ENCODE measurements around the gene PALLD. TPM values are rescaled to one million over a fixed set of nuclear protein-coding genes. Genes with fewer than 3 reads are reported as not detected.

The PALLD gene
- total RNA-seq, 2 experiments from 2014 or later: 0.49 to 0.78 TPM

DNA sequence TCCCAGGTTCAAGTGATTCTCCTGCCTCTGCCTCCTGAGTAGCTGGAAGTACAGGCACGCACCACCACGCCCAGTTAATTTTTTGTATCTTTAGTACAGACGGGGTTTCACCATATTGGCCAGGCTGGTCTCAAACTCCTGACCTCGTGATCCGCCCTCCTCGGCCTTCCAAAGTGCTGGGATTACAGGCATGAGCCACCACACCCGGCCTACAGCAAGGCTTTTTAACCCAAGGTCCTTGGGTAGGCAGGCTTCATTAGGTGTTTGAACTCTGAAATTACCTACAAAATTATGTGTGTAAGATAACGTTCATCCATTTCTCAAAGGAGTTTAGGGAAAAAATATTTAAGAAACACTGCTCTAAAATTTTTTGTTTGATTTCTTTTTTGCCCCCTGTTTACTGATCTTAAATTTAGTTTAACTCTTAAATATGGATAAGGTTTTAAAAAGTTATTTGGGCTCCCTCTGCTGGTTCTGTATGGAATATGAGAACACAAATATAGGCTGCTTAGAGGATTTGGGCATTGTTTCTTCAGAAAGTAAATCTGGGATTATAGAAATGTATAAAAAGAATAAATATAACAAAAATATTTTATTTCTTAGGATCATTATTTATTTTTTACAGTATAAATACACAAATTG lies 420.4 kb downstream of the PALLD start:
- DNase-seq (peak in 3 of 14 experiments; percentile 18 to 38 (median 20)), ATAC-seq (ENCODE audit: poor library complexity) (no peak)
- no peak overlapping the region for H3K4me3 ChIP-seq (ENCODE audit: low read length)
- ChIA-PET CTCF (no interaction called here), POLR2A (no interaction called here)
- H3K27me3 Mint-ChIP-seq: no peaks in the 10 kb centered on the region
- H3K27ac Mint-ChIP-seq: no peak overlapping the region
- no peaks in the 10 kb centered on the region for H3K9me3 ChIP-seq (ENCODE audit: control insufficient read depth in 1 of 2, insufficient read depth in 1 of 2, low read length in 2 of 2)
- H3K4me1 Mint-ChIP-seq (ENCODE audit: low read depth): no peaks in the 10 kb centered on the region
- no peaks in the 10 kb centered on the region for H3K9me3 Mint-ChIP-seq
- TF ChIP-seq, protein P1, sequence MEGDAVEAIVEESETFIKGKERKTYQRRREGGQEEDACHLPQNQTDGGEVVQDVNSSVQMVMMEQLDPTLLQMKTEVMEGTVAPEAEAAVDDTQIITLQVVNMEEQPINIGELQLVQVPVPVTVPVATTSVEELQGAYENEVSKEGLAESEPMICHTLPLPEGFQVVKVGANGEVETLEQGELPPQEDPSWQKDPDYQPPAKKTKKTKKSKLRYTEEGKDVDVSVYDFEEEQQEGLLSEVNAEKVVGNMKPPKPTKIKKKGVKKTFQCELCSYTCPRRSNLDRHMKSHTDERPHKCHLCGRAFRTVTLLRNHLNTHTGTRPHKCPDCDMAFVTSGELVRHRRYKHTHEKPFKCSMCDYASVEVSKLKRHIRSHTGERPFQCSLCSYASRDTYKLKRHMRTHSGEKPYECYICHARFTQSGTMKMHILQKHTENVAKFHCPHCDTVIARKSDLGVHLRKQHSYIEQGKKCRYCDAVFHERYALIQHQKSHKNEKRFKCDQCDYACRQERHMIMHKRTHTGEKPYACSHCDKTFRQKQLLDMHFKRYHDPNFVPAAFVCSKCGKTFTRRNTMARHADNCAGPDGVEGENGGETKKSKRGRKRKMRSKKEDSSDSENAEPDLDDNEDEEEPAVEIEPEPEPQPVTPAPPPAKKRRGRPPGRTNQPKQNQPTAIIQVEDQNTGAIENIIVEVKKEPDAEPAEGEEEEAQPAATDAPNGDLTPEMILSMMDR (IDR thresholded peaks at IDR 0.05): peak; percentile 48
- intact Hi-C loops (cut with DNase I, micrococcal nuclease): loop anchor here (5.0 kb wide), 1 partner anchor 735 kb away; no protein-coding TSS in a partner anchor
- no peak overlapping the region for H3K27ac ChIP-seq (ENCODE audit: low read depth in 1 of 2, low read length in 2 of 2)
- no peaks in the 10 kb centered on the region for H3K36me3 ChIP-seq (ENCODE audit: insufficient read depth, low read length)
- no peaks in the 10 kb centered on the region for H3K27me3 ChIP-seq (ENCODE audit: control insufficient read depth in 1 of 2, insufficient read depth in 2 of 2, low read length in 2 of 2)
- H3K36me3 Mint-ChIP-seq (ENCODE audit: low read depth): no peaks in the 10 kb centered on the region
- H3K4me1 ChIP-seq (ENCODE audit: insufficient read depth, low read length): no peaks in the 10 kb centered on the region
- H3K4me3 Mint-ChIP-seq: no peak overlapping the region

- TF ChIP-seq, protein P1 (IDR thresholded peaks at IDR 0.05): no peak
- H3K4me3 Mint-ChIP-seq: no peak overlapping the region
- ChIA-PET POLR2A (interaction anchor here (0.6 kb wide), 1 partner anchor 499 kb away, joined by 4 read pairs; no protein-coding TSS in a partner anchor), CTCF (no interaction called here)
- no peak for DNase-seq
- H3K27me3 ChIP-seq (ENCODE audit: control insufficient read depth in 1 of 2, insufficient read depth in 2 of 2, low read length in 2 of 2): no peaks in the 10 kb centered on the region
- H3K36me3 Mint-ChIP-seq (ENCODE audit: low read depth): no peaks in the 10 kb centered on the region
- no peaks in the 10 kb centered on the region for H3K4me1 ChIP-seq (ENCODE audit: insufficient read depth, low read length)
- H3K27ac ChIP-seq (ENCODE audit: low read depth in 1 of 2, low read length in 2 of 2): no peak overlapping the region
- H3K36me3 ChIP-seq (ENCODE audit: insufficient read depth, low read length): no peaks in the 10 kb centered on the region
- H3K9me3 ChIP-seq (ENCODE audit: control insufficient read depth in 1 of 2, insufficient read depth in 1 of 2, low read length in 2 of 2): no peaks in the 10 kb centered on the region
- no peaks in the 10 kb centered on the region for H3K4me1 Mint-ChIP-seq (ENCODE audit: low read depth)
- no peaks in the 10 kb centered on the region for H3K9me3 Mint-ChIP-seq
- no peaks in the 10 kb centered on the region for H3K27me3 Mint-ChIP-seq
- no peak overlapping the region for H3K27ac Mint-ChIP-seq
- ATAC-seq (ENCODE audit: poor library complexity): no peak
- no peak overlapping the region for H3K4me3 ChIP-seq (ENCODE audit: low read length)
- intact Hi-C loops (cut with DNase I, micrococcal nuclease): loop anchor here (2.0 to 5.0 kb wide), 4 partner anchors 87 to 1127 kb away; no protein-coding TSS in a partner anchor
Measured at GRCh38 chr4:168919706-168920324, 423.0 kb downstream of the PALLD start.

DNA sequence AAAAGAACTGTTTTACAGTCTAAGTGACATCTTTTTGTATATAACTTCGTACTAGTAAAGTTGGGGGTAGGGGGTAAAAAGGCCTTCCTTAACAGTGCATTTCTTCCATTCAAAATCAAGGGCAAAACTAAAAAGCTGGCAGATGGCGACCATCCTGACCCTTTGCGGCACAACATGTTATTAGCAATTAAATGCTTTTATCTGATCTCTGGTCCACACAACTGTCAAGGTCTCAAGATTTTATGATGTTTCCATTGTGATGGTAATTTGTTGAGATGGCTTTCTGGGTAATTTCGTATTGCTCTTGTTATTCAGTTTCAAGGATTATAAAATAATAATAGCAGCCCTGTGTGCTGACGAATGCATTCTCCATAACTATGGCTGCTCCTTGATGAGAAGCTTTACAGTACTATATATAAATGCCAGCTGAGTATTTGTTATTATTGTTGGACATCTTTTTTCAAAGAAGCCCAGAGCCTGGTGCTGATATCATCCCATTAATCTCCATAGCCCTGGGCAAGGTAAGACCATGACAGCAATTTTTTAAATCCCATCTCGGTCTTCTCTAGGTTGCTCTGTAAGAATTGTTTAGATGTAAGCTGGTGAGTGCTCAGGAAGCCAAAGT lies 423.7 kb downstream of the PALLD start:
- intact Hi-C loops (cut with DNase I, micrococcal nuclease): loop anchor here (2.0 to 5.0 kb wide), 3 partner anchors 87 to 1127 kb away; no protein-coding TSS in a partner anchor
- no peak for DNase-seq
- H3K4me1 Mint-ChIP-seq (ENCODE audit: low read depth): no peaks in the 10 kb centered on the region
- H3K4me3 Mint-ChIP-seq: no peak overlapping the region
- no peaks in the 10 kb centered on the region for H3K27me3 Mint-ChIP-seq
- H3K27ac Mint-ChIP-seq: no peak overlapping the region
- Histone ChIP-seq H3K36me3 (ENCODE audit: insufficient read depth, low read length) (no peaks in the 10 kb centered on the region), H3K4me1 (ENCODE audit: insufficient read depth, low read length) (no peaks in the 10 kb centered on the region), H3K9me3 (ENCODE audit: control insufficient read depth in 1 of 2, insufficient read depth in 1 of 2, low read length in 2 of 2) (no peaks in the 10 kb centered on the region), H3K27me3 (ENCODE audit: control insufficient read depth in 1 of 2, insufficient read depth in 2 of 2, low read length in 2 of 2) (no peaks in the 10 kb centered on the region), H3K27ac (ENCODE audit: low read depth in 1 of 2, low read length in 2 of 2) (no peak overlapping the region), H3K4me3 (ENCODE audit: low read length) (no peak overlapping the region)
- no peak for ATAC-seq (ENCODE audit: poor library complexity)
- TF ChIP-seq, protein P1 (IDR thresholded peaks at IDR 0.05): no peak
- ChIA-PET CTCF (no interaction called here), POLR2A (no interaction called here)
- no peaks in the 10 kb centered on the region for H3K9me3 Mint-ChIP-seq
- no peaks in the 10 kb centered on the region for H3K36me3 Mint-ChIP-seq (ENCODE audit: low read depth)
